ENCODE data around the gene EFCAB6. TPM values are rescaled to one million over a fixed set of nuclear protein-coding genes. Genes with fewer than 3 reads are reported as not detected.

The EFCAB6 gene
- total and polyA plus RNA-seq, 7 donors, result 0.07 to 0.84 (median 0.50) TPM

- intact Hi-C loops (cut with DNase I), result no loop called here
- no peaks in the 10 kb centered on the region for H3K9me3 ChIP-seq
- no peaks in the 10 kb centered on the region for H3K4me1 ChIP-seq
- 33 to 37% (median 34%) methylated on average over 14 to 16 of the region's 16 CpGs for WGBS, 3 donors
- no peaks in the 10 kb centered on the region for H3K36me3 ChIP-seq (ENCODE audit: insufficient read depth in 1 of 2, low read depth in 1 of 2)
- H3K27me3 ChIP-seq (ENCODE audit: insufficient read depth in 3 of 3, low read length in 2 of 3), result peaks cover 0 to 38% (median 4%) of the 10 kb centered on the region in 3 donors
- H3K4me3 ChIP-seq, result no peak overlapping the region
- ATAC-seq (peak in 3 of 4 donors; percentile 55 to 70 (median 64)), DNase-seq (peak in 1 of 2 donors; percentile 48)
- H3K27ac ChIP-seq, result no peak overlapping the region
- TF ChIP-seq, protein P1, sequence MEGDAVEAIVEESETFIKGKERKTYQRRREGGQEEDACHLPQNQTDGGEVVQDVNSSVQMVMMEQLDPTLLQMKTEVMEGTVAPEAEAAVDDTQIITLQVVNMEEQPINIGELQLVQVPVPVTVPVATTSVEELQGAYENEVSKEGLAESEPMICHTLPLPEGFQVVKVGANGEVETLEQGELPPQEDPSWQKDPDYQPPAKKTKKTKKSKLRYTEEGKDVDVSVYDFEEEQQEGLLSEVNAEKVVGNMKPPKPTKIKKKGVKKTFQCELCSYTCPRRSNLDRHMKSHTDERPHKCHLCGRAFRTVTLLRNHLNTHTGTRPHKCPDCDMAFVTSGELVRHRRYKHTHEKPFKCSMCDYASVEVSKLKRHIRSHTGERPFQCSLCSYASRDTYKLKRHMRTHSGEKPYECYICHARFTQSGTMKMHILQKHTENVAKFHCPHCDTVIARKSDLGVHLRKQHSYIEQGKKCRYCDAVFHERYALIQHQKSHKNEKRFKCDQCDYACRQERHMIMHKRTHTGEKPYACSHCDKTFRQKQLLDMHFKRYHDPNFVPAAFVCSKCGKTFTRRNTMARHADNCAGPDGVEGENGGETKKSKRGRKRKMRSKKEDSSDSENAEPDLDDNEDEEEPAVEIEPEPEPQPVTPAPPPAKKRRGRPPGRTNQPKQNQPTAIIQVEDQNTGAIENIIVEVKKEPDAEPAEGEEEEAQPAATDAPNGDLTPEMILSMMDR (IDR thresholded peaks at IDR 0.05), result peak; percentile 9
Measured at GRCh38 chr22:43848366-43849171, 36.5 kb upstream of the EFCAB6 start.

GRCh38 chr22:43847376-43848289 is 35.5 kb upstream of the EFCAB6 start:
- Histone ChIP-seq H3K27me3 (ENCODE audit: insufficient read depth in 3 of 3, low read length in 2 of 3) (peaks cover 0 to 28% (median 4%) of the 10 kb centered on the region in 3 donors), H3K4me1 (no peaks in the 10 kb centered on the region), H3K9me3 (no peaks in the 10 kb centered on the region), H3K36me3 (ENCODE audit: insufficient read depth in 1 of 2, low read depth in 1 of 2) (no peaks in the 10 kb centered on the region), H3K4me3 (no peak overlapping the region), H3K27ac (no peak overlapping the region)
- TF ChIP-seq, protein P1 (IDR thresholded peaks at IDR 0.05), result no peak
- ATAC-seq (no peak), DNase-seq (peak in 1 of 2 donors; percentile 35)
- intact Hi-C loops (cut with DNase I), result no loop called here
- 81 to 91% (median 85%) methylated on average over 14 of the region's 14 CpGs for WGBS, 3 donors

DNA sequence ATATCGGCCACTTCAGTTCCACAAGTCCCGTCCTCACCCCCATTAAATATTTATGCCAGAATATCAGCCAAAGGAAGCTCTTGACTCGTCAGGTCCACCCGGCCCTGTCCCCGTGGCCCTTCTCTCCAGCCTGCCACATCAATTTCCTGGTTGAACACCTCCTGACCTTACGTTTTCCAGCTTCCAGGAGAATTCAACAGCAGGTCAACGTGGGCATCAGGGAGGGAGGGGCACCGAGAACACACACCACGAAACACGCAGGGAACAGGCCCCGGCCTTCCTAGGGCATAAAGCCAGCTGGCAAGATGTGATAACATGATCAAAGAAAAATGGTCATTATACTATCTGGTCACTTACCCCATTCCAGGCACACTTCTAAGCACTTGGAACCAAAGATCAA is 34.9 kb upstream of the EFCAB6 start:
- H3K27me3 ChIP-seq (ENCODE audit: insufficient read depth in 3 of 3, low read length in 2 of 3), result peaks cover 0 to 22% (median 2%) of the 10 kb centered on the region in 3 donors
- no peaks in the 10 kb centered on the region for H3K36me3 ChIP-seq (ENCODE audit: insufficient read depth in 1 of 2, low read depth in 1 of 2)
- 60 to 71% (median 68%) methylated on average over 11 of the region's 11 CpGs for WGBS, 3 donors
- H3K4me1 ChIP-seq, result no peaks in the 10 kb centered on the region
- H3K9me3 ChIP-seq, result no peaks in the 10 kb centered on the region
- no peak overlapping the region for H3K4me3 ChIP-seq
- H3K27ac ChIP-seq, result no peak overlapping the region
- TF ChIP-seq, protein P1 (IDR thresholded peaks at IDR 0.05), result no peak
- ATAC-seq, result no peak
- DNase-seq, result no peak
- intact Hi-C loops (cut with DNase I), result no loop called here

GRCh38 chr22:43845981-43846380 is 33.9 kb upstream of the EFCAB6 start:
- Histone ChIP-seq H3K36me3 (ENCODE audit: insufficient read depth in 1 of 2, low read depth in 1 of 2) (no peaks in the 10 kb centered on the region), H3K4me1 (no peaks in the 10 kb centered on the region), H3K9me3 (no peaks in the 10 kb centered on the region), H3K27me3 (ENCODE audit: insufficient read depth in 3 of 3, low read length in 2 of 3) (peaks cover 0 to 12% (median 2%) of the 10 kb centered on the region in 3 donors), H3K27ac (no peak overlapping the region), H3K4me3 (no peak overlapping the region)
- DNase-seq (peak in 1 of 2 donors; percentile 21), ATAC-seq (no peak)
- WGBS, 3 donors, result 76 to 84% (median 77%) methylated on average over 11 of the region's 11 CpGs
- intact Hi-C loops (cut with DNase I), result no loop called here
- TF ChIP-seq, protein P1 (IDR thresholded peaks at IDR 0.05), result no peak

All from psoas muscle (tissue), 8 donors.